Keratinocyte (primary cell): Measurements from ENCODE around the gene NRG3.

Experiments used
- EZH2 ChIP-seq: IDR thresholded peaks from one replicate; pipeline ENCODE4 v1.6.1; 2012; ENCODE audit warnings: inconsistent platforms, mild to moderate bottlenecking, low read length, moderate library complexity
- TF ChIP-seq, protein P1 (sequence below), 3 experiments: IDR thresholded peaks in 1 of 3; conservative IDR thresholded peaks in 1 of 3; optimal IDR thresholded peaks in 1 of 3; 2 replicates in 2 of 3; 3 replicates in 1 of 3; pipeline versions ENCODE3 to v1.5.1; 2011; ENCODE audit warnings: low read length in 3 of 3, mild to moderate bottlenecking in 3 of 3, moderate library complexity in 2 of 3, control low read depth in 1 of 3, inconsistent platforms in 1 of 3; ENCODE audit not compliant: insufficient read depth in 2 of 3; ENCODE audit errors: extremely low read depth in 1 of 3

DNA sequence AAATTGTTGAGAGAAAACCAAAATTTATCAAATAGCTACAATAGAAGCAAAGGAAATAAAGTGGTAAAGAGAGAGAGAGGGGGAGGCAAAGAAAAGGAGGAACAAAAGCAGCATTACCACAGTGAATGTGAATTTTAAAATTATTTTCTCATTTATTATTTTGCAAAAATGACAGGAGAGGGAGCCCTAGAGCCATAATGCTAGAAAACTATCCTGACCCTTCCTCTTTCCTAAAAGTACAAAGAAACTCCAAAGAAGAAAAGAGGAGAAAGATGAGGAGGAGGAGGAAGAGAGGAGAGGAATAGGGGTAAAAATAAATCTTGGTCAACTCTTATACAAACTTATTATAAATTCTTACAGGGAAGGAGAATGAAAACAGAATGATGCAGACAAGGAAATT lies 921.5 kb downstream of the NRG3 start:
- TF ChIP-seq, protein P1, sequence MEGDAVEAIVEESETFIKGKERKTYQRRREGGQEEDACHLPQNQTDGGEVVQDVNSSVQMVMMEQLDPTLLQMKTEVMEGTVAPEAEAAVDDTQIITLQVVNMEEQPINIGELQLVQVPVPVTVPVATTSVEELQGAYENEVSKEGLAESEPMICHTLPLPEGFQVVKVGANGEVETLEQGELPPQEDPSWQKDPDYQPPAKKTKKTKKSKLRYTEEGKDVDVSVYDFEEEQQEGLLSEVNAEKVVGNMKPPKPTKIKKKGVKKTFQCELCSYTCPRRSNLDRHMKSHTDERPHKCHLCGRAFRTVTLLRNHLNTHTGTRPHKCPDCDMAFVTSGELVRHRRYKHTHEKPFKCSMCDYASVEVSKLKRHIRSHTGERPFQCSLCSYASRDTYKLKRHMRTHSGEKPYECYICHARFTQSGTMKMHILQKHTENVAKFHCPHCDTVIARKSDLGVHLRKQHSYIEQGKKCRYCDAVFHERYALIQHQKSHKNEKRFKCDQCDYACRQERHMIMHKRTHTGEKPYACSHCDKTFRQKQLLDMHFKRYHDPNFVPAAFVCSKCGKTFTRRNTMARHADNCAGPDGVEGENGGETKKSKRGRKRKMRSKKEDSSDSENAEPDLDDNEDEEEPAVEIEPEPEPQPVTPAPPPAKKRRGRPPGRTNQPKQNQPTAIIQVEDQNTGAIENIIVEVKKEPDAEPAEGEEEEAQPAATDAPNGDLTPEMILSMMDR (optimal IDR thresholded peaks at IDR 0.05 in 1 of 3, IDR thresholded peaks at IDR 0.05 in 1 of 3, conservative IDR thresholded peaks at IDR 0.05 in 1 of 3; ENCODE audit: extremely low read depth in 1 of 3, insufficient read depth in 2 of 3, low read length in 3 of 3), result peak in 2 of 3 experiments; percentile 17 to 48
- TF ChIP-seq EZH2, result no peak
